ENCODE measurements around the gene XKR7.

XKR7 gene

DNA sequence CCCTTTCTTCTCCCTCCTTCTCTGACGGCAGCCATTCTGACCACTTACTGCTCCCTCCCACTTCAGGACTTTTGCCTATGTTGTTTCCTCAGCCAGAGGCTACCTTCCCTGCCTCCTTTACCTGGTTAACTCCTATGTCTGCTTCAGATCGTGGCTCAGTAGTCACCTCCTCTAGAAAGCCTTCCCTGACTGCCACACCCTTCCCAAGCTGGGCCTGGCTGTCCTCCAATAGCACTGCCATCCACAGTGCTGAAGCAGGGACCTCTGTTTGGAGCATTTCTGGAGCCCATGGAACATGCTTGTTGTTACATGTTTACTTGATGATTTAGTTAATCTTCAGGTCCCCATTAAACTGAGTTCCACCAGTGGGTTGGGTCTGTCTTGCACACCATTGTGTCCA lies 13.8 kb downstream of the XKR7 start:
- DNase-seq: no peak

DNA sequence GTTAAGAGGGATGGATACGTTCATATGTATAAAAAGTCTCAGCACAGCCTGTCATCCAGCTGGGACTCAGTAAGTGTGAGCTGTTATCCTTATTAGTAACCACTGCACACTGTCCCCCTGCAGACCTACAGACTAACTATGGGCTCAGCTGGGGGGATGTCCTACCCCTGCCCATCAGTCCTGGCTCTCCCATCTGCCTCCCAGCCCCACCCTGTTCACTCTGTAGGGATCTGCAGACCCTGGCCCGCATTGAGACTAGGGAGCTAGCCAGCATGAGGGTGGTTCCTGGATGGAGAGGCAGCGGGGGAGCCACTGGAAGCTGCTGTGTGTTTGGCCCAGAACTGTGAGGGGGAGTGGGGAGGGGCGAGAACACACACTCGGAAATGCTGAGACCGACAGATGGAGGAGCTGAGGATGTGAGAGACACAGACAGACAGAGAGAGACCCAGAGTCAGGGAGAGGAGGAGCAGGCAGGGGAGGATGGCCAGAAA lies 17.1 kb downstream of the XKR7 start:
- DNase-seq: no peak

DNA sequence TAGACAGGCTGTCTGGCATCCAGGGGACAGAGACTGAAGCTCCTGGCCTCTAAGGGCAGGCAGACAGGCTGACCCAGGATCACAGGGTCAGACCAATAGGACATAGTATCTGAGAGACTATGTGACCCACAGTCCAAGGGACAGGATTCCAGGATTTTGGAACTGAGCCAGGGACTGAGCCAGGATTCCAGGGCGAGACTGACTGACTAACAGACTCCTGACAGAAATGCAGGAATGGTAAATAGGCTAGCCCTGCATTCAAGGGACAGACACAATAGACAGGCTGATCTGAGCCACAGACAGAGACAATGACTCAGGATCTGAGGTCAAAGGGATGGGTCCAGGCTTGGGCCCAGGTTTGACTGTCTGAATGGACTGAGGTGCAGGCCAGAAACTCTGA lies 19.8 kb downstream of the XKR7 start:
- no peak for DNase-seq

DNA sequence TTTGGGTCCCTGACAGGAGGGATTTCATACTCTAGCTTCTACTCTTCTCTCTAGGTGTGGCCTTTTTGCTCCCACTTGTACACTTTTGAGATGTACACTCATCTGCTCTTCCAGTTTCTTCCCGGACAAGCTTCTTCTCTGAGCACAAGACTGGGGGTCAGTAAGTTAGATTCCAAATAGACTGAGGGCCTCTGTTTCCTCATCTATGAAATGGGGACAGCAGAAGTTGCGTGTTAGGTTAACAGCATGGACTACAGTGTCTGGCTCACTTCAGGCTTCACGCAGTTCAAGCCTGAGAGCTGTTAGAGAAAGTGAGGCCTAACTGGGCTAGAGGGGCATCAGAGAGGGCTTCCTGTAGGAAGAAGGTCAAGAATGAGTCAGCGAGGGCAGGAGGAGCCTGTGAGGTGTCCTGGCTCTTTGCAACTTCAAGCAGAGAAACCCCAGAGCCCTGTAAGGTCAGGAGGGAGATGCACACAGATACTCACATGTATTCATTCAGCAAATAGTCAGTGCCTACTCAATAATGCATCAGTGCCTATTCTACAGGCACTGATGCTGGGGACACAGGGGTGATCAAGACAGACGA lies 20.6 kb downstream of the XKR7 start:
- DNase-seq: no peak

GRCh38 chr20:31989030-31989645 lies 21.2 kb downstream of the XKR7 start:
- peak in 1 of 2 experiments; percentile 39 for DNase-seq

GRCh38 chr20:31990641-31991338 lies 22.8 kb downstream of the XKR7 start:
- DNase-seq: peak in 1 of 2 experiments; percentile 69

DNA sequence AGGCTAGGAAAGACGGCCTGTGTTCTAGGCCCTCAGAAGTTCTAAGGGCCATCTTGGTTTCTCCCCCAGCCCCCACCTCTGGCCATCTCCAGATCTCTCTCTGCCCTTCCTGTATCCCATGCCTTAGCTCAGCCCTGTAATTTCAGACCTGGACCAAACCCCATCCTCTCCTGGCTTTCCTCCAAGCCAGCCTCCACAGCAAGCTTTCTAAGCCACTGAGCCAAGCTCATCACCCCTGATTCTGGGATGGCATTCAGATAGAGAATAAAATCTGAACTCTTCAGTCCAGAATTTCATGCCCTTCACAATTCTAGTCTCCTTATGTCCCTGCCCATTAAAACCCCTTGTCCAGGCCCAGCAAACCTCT lies 23.4 kb downstream of the XKR7 start:
- peak in 1 of 2 experiments; percentile 69 for DNase-seq

- DNase-seq: peak in 1 of 2 experiments; percentile 64
Measured at GRCh38 chr20:31992086-31992485, 24.1 kb downstream of the XKR7 start.

- DNase-seq: no peak
Measured at GRCh38 chr20:31996996-31997395, 29.0 kb downstream of the XKR7 start.

GRCh38 chr20:31998246-31998645 lies 30.3 kb downstream of the XKR7 start:
- no peak for DNase-seq

DNA sequence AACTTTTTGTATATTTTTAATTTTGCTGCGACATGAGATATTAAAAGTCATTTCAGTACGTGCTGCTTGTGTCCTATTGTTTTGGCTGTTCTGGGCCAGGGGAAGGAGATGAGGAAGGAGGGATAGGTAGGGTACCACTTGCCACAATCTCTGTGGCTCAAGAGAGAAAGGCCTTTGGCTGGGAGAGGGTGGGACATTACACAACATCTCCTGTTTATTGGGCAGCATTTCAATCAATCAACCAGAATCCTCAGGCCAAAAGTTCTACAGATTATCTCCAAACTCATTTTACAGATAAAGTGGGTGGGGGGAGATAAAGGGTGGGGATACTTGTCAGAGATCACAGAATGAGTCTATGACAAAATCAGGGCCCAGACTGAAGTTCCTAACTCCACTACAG lies 35.4 kb downstream of the XKR7 start:
- DNase-seq: no peak

DNA sequence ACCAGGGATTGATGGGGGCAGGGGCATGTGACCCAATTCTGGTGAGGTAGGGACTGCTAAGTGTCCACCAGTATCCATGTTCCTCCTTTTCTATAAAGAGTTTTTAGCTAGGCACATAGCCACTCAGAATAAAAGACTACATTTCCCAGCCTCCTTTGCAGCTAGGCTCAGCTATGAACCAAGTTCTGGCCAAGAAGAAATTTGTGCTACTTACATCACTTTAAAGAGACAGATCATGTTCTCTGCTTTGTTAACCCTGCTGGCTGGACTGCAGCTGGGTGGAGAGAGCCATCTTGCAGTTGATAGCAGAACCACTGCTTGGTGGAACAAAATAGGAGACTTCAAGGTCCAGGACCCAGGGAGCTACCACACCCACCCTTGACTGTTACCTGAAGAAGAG lies 37.0 kb downstream of the XKR7 start:
- no peak for DNase-seq

- no peak for DNase-seq
Measured at GRCh38 chr20:32006053-32006452, 38.1 kb downstream of the XKR7 start.

DNA sequence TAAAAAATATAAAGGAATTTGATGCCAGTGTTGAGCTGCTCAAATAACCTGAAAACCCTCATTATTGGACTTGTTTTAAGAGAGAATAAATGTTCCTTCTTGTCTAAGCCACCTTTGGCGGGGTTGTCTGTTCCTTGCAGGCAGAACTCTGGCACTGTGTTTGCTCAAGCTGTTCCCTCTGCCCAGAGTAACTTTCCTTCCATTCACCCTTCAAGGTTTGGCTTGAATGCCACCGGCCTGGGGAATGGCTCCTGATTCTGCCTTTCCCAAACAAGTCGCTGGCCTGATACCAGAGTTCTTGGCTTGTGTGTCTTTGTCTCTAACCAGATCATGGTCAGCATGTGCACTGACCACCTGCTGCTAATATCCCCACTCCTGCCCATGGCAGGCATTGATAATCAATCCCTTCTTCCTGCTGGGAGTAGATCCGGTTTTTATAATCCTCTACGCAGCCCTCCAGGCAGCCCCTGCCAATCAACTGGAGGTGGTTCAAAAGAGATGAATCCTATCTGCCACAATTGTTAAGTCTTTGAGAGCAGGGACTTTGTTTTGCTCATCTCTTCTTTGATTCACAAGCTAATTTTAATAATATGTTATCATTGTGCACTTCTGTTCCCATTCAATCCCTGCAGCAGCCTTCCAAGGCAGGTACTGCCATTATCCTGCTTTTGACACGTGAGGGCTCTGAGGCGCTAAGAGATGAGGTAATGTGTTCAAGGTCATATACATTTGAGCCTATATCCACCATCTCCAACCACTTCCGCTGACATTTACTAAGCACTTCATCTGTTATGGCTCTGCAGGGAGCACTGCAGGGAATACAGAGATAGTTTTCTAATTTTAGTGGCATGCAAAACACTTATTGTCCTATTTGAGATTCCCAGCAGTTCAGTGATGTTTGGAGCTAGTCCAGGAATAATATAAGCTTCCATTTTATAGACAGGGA lies 39.2 kb downstream of the XKR7 start:
- peak; percentile 49 to 87 for DNase-seq

- peak in 1 of 2 experiments; percentile 61 for DNase-seq
Measured at GRCh38 chr20:32007787-32008616, 40.1 kb downstream of the XKR7 start.

GRCh38 chr20:32009564-32009963 lies 41.6 kb downstream of the XKR7 start:
- no peak for DNase-seq

- DNase-seq: no peak
Measured at GRCh38 chr20:32010101-32010500, 42.1 kb downstream of the XKR7 start, which contains the start of gene CCM2L. CCM2L (plus strand) TSS chr20:32010438; CDS start chr20:32010455, 17 bp downstream.

DNA sequence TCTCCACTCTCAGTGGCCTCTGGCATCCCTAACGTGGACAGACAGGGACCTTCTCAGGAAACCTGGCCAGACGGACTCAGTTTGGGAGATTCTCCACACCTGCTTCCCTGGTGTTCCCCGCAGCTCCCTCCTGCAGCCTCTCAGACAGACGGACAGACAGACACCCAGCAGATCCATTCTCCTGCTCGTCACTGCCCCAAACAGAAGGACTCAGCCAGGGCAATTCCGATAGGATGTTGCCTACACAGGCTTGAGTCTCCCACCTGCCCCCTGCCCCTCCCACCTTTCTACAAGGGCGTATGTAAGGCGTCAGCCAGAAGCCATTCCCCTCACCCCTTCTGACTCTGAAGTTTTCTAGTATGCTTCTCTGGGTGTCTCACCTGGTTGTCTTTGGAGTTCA lies 42.7 kb downstream of the XKR7 start:
- no peak for DNase-seq

DNA sequence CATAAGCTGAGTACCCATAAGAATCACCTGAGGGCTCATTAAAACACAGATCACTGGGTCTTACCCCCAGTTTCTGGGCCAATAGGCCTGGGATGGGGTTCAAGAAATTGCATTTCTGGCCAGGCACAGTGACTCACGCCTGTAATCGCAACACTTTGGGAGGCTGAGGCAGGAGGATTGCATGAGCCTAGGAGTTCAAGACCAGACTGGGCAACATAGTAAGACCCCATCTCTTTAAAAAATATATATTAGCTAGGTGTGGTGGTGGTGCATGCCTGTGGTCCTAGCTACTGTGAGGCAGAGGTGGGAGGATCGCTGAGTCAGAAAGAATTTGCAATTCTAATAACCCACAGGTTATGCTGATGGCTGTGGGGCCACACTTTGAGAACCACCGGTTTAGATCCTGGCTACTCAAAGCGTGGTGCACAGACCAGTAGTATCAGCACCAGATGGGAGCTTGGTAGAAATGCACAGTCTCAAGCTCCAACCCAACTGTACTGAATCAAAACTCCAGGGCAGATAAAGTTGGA lies 44.3 kb downstream of the XKR7 start:
- DNase-seq: no peak

GRCh38 chr20:32013326-32013725 lies 45.4 kb downstream of the XKR7 start:
- DNase-seq: no peak

- DNase-seq: peak in 1 of 2 experiments; percentile 32
Measured at GRCh38 chr20:32017711-32018251, 49.8 kb downstream of the XKR7 start.

All from cerebellar nuclear complex (tissue), 1 donor.